ENCODE data around the gene MAGT1.
"Not testable (repeated sequence)": the region's sequence is repeated elsewhere in the genome, so short reads cannot be mapped to it uniquely, and the experiment has no call there.

MAGT1 gene

DNA sequence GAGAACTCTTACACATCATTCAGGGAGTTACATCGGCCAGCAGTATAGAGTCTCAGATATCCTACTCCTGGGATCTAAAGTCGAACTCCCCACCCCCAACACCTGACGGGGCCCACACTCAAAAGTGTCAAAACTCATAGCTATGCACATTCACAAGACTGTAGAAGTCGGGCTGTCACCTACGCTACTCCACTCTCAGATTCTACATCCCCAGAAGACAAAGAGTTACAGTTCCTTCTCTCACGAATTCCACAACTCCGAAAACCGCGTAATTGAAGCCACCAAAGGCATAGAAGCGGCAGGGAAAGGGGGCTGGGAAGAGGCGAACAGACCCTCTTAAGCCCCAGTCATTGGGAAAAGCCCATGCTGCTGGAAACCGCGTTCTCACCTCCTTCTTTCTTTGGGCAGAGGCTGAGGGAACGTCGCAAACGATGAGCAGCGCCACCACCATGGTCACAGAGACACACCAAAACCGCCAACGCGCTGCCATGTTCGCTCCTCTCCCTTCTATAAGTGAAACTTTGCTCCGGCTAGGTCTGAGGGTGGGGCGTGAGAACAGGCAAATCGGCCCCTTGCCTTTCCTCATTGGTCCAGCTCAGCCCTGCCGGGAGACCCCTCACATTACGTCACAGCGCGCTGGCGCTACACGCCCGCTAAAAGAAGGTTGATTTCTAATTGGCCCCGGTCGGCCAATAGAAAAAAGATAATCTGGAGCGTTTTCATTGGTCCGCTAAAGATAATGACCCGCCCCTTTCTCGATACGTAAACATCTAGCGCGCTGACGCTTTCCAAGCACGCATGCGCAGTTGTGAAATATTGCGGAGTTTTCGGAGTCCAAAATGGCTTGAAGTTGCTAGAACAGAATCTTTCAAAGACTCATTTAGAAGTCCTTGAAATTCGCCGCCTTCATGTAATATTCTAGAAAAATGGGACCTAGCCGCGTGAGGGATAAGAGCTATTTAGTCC, at the start of gene MAGT1:
MAGT1 (minus strand) TSS at position 515 of the 966 bp plus-strand sequence; CDS start at position 490, 25 bp downstream.
- peak; percentile 64 to 70 for DNase-seq (ENCODE audit: low read depth in 2 of 2)

DNA sequence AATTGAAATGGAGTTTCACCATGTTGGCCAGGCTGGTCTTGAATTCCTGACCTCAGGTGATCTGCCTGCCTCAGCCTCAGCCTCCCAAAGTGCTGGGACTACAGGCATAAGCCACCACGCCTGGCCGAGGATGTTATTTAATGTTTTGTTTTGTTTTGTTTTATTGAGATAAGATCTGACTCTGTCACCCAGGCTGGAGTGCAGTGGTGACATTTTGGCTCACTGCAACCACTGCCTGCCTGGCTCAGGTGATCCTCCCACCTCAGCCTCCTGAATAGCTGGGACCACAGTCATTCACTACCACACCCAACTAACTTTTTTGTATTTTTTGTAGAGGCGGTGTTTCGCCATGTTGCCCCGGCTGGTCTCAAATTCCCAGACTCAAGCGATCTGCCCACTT, 49.8 kb upstream of the MAGT1 start:
- not testable (repeated sequence) for DNase-seq (ENCODE audit: low read depth in 2 of 2)

DNA sequence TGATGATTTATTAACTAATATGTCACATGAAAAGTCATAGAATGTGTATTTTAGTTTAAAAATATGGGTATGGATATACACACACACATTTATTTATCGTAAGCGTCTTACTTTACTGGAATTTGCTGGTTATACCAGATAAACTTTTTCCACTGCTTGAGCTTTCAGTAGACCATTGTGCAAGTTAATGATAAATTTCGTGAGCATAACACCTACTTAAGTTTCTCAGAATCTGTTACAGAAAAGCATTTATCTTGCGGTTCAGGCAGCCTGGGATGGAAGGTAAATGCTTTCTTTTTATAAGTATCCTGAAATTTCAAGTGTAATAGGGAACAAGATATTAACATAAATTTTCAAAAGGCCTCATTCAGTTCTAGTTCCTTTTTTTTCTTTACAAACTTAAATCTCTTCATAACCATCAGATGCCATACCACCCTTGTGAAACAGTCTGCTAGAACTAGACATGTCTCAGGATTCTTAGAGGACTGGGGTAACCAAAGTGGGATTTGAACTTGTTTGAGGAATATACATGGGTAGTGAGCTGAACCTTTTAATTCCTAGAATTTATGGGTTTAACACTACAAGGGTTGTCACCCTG, 42.9 kb upstream of the MAGT1 start:
- DNase-seq (ENCODE audit: low read depth in 2 of 2) = no peak

DNA sequence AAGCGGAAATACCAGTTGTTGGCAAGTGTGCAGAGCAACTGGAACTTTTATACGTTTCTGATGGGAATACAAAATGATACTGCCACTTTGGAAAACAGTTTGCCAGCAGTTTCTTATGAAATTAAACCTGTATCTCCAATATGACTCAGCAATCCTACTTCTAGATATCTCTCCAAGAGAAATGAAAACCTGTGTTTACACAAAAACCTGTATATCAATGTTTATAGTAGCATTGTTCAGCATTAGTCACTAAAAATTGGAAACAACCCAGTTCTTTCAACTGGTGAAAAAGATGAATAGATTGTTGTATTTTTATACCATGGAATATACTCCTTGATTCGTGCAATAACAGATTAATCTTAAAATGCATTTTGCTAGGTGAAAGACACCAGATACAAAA, 42.1 kb upstream of the MAGT1 start:
- DNase-seq (ENCODE audit: low read depth in 2 of 2) = no peak

DNA sequence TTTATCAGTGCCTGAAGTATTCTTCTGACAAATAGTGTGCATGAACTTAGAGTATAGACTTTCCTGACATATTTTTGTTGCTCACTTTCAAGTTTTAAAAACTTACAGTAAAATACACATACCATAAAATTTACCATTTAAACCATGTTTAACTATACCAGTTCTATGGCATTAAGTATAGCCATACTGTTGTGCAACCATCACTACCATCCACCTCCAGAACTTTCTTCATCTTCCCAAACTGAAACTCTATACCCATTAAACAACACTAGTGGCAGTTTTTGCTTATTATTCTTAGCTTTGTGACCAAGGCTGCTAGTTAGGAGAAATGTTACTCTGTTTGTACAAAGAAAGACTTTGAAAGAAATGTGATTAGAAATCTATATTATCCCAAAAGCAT, 41.1 kb upstream of the MAGT1 start:
- no peak for DNase-seq (ENCODE audit: low read depth in 2 of 2)

DNA sequence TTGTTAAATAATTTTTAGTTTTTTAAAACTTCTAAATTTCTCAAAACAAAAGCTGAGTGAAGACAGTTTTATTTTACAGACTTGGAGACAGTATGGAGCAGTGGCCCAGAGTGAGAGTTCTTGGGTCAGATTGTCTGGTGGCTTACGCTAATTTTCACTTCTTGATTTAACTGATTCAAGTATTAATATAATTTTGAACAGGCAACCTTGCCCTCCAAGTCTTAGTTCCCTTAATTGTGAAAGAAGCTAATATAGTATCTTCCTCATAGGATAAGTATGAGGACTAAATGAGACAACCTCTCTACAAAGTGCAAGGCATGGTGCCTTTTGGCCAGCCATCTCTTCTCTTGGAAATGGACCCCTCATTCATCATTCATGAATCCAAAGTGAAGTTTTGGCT, 40.7 kb upstream of the MAGT1 start:
- no peak for DNase-seq (ENCODE audit: low read depth in 2 of 2)

DNA sequence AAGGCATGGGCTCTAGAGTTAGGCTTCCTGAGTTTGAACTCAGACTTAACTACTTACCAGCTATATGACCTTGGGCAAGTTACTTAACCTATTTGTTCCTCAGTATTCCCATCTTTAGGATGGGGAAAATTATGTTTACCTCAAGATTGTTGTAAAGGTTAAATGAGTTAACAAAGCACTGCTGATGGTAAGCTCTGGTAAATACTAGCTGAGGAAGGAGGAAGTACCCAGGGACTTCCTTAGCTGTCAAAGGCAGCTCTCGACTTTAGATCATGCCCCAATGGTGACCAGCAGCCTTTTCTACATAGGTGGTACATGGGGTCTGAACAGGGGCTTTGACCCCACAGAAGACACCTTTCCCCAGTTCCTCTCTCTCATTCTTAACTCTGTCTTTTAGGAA, 35.3 kb upstream of the MAGT1 start:
- DNase-seq (ENCODE audit: low read depth in 2 of 2) = no peak

DNA sequence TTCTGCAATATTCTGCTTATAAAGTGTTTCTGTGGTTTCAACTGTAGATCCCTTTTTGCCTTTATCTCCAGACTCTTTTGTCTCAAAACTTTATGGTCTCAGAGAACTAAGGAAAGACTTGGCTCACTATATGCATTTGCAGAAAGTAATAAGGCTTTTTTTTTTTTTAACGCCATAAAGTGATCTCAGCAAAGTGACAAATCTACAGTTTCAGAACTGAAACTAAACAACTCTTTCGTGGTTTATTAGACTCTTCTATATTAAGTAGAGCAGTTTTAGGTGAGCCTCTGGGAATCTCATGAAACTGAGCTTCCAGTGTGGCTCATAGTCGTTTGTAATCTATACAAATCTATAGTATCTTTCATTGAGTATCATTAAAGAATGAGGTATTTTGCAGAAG, 30.5 kb upstream of the MAGT1 start:
- DNase-seq (ENCODE audit: low read depth in 2 of 2) = no peak

DNA sequence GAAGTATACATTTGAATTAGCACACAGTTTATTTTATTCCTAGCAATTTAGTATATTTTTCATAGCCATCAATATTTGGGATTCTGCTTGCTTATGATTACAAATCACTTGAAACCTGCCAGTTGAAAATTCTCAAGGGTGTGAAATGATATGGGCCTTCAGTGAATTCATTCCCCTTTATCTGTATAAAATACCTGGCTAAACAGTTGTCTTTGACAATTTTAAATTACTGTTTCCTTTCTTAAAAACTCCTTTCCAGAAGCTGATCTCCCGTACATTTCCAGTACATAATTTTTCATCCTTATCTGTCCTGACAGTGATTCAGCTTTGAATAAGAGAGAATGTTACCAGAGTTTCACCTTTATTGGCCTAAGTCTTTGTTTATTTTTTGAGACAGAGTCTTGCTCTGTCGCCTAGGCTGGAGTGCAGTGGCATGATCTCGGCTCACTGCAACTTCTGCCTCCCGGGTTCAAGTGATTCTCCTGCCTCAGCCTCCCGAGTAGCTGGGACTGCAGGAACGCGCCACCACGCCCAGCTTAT, 29.2 kb upstream of the MAGT1 start:
- DNase-seq (ENCODE audit: low read depth in 2 of 2) = no peak

DNA sequence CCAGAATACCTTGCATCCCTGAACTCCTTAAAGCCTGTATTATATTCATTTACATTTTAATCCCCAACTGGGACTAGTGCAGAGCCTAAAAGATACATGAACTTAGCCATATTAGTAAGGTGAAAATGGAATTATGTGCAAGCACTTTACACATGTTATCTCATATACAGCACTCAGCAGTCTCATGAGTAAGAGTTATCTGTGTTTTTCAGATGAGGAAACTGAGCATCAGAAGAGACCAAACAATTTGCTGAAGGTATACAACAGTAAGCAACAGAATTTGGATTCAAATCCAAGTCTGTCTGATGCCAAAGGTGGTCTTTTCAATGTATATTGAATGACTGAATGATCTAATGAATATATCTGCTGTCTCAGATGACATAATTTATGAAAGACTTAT, 27.6 kb upstream of the MAGT1 start:
- no peak for DNase-seq (ENCODE audit: low read depth in 2 of 2)

DNA sequence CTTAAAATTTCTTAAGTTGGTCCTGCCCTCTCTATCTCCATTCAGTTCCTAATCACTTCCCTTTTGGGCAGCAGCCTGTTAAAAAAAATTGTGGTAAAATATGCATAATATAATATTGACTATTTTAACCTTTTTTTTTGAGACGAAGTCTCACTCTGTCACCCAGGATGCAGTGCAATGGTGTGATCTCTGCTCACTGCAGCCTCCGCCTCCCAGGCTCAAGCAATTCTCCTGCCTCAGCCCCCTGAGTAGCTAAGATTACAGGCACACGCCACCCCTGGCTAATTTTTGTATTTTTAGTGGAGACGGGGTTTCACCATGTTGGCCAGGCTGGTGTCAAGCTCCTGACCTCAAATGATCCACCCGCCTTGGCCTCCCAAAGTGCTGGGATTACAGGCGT, 24.1 kb upstream of the MAGT1 start:
- DNase-seq (ENCODE audit: low read depth in 2 of 2) = not testable (repeated sequence)

DNA sequence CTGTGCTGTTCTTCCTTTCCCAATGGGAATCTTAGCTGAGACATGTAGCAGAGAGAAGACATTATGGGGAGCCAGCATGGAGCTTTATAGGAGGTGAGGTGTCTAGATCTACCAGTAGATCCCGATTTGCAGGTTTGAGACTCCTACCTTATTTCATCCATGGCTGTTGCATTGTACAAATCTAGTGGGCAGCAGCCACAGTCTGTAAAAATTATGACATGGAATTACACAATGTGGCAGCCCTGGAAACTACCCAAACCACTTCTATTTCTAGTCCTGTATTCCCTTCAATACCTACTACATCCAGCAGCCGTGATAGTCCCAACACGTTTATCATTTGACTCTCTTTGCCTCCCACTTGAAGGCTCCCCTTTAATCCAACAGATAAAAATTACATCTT, 23.3 kb upstream of the MAGT1 start:
- DNase-seq (ENCODE audit: low read depth in 2 of 2) = no peak

DNA sequence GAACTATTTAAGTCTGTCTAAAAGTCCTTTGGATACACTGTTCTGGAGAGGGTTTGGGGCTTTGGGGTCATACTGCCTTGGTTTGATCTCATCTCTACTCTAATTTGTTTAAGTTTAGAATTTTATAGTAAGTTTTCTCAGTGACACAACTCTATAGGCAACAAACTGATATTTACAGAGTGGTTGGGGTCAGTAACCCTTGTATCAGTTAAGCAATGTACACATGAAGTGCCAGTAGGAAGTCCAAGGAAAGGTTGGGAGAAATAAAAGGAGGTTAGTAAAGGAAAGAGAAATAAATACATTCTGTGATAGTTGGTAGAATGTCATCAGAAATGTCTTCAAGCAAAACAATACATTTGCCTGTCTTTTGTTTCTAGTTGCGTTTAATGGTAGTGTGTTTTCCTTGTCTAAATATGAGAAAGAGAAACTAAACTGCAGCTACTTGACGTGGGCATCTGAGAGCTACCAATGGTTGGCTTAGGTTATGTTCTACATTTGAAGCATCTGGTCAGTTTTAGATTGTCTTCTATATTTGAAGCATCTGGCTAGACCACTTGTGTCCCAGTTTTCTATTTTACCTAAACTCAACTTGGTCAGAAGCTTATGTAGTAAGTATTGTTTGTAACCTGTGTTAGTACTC, 22.2 kb upstream of the MAGT1 start:
- DNase-seq (ENCODE audit: low read depth in 2 of 2) = no peak

DNA sequence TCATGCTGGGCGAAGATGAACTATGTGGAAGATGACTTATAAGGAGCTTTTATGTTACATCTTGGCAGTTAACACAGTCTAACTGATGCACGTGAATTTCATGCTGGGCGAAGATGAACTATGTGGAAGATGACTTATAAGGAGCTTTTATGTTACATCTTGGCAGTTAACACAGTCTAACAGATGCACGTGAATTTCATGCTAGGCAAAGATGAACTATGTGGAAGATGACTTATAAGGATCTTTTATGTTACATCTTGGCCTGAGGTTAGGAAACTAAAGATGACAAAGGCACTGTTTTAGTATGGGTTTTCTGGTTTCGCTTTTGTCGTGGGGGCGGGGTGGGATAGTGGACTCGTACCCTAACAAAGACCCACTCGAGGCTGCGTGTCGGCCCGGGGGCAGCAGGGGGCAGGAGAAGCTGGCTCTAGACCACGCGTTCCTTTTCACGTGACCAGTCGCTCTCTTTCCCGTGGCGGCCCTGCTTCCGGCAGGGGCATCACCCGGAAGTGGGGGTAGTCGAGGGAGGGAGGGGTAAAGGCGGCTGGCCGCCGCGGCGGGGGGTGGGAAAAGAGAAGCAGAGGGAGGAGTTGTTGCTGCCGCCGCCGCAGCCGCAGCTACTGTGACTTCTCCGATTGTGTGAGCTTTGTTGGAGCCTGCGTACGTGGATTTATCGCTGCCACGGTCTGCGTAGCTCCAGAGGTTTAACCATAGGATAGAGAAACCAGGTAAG, 15.0 kb upstream of the MAGT1 start, which contains the start of gene ATP7A:
ATP7A (plus strand) TSS at position 586 of the 733 bp plus-strand sequence. CDS start 60,949 bp downstream, outside the sequence.
- DNase-seq (ENCODE audit: low read depth in 2 of 2) = peak; percentile 73 to 75

DNA sequence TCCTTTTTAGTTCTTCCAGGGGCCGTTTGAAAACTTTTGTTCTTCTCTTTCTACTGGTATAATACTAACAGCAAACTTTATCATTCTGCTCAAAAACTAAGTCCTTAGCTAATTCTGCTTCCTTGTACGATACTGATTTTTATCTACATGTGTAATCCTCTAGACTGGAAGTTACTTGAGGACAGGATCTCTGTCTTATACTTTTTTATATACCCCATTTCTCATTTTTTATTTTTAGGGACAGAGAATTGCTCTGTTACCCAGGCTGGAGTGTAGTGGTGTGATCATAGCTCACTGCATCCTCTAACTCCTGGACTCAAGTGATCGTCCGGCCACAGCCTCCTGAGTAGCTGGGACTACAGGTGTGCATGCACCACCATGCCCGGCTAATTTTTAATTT, 6.3 kb upstream of the MAGT1 start:
- no peak for DNase-seq (ENCODE audit: low read depth in 2 of 2)

DNA sequence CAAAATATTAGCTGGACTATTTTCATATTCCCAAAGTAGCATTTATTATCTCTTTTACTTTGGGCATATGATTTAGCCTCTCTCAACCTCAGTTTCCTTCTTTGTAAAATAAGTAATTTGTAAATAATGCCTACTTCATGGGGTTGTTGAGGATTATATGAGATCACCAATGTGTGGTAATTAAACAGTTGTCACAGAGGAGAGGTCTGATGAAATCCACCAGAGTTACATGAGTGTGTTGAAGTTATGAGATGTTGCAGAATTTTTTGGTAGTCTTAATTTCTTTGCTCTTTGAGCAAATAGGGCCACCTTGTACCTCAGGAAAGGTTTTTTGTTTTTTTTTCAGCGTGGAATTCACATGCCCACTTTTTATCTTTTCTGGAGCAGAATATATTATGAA, 5.5 kb upstream of the MAGT1 start:
- no peak for DNase-seq (ENCODE audit: low read depth in 2 of 2)

DNA sequence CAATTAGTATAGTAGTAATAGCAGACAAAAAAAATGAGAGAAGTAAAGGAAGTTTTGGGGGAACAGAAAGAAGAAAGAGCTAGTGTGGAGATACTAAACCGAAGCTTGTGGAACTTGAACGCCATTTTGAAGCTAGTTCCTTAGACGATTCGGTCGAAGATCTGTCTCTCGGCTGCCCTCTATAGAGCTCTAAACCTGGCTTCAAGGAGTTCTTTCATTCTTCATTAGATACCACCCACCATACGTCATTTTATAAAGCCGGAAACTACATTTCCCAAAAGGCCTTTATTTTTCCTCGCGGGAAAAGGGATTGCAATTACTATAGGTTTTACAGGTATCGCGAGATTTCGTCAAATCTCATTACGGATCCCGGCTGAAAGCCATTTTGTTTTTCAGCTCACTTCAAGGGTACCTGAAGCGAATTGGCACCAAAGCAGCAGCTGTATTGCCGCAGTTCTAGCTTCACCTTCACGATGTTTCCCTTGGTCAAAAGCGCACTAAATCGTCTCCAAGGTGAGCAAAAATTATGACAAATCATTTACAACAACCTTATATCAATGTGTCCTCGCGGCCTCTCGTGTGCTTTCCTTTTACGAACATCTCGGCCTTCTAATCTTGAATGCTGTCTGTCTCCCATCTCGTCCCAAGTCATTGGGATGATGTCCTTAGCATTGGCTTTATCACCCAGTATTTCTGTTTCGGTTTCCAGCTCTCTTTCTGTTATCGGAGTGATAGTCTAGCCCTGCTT, 4.0 kb upstream of the MAGT1 start, which contains the start of gene COX7B:
COX7B (plus strand) TSS at position 388 of the 748 bp plus-strand sequence; CDS start at position 474, 86 bp downstream.
- peak; percentile 9 to 22 for DNase-seq (ENCODE audit: low read depth in 2 of 2)

DNA sequence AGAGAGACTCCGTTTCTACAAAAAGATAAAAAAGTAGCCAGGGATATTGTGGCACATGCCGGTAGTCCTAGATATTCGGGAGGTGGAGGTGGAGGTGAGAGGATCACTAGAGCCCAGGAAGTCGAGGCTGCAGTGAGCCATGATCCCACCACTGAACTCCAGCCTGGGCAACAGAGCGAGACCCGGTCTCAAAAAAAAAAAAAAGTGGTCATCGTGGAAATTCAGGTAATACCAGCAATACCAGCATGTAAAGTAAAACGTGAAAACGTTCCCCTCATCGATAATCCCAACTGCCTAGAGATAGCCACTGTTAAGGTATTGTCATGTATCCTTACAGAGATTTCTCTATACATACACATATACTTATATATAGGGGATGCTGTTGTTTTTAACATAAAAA, 1.5 kb downstream of the MAGT1 start:
- DNase-seq (ENCODE audit: low read depth in 2 of 2) = no peak

DNA sequence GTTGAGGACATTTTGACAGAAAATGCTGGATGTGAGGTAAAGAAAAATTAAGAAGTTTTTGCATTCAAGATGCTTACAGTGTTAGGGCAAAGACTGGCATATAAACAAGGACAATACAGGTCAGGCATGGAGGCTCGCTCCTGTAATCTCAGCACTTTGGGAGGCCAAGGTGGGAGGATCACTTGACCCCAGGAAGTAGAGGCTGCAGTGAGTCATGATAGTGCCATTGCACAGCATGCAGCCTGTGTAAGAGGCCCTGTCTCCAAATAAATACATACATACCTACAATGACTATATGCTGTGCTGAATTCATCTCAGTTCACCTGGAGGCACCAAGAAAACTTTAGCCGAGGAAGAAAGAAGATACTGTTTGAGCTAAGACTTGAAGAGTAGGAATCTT, 2.3 kb downstream of the MAGT1 start:
- DNase-seq (ENCODE audit: low read depth in 2 of 2) = no peak

DNA sequence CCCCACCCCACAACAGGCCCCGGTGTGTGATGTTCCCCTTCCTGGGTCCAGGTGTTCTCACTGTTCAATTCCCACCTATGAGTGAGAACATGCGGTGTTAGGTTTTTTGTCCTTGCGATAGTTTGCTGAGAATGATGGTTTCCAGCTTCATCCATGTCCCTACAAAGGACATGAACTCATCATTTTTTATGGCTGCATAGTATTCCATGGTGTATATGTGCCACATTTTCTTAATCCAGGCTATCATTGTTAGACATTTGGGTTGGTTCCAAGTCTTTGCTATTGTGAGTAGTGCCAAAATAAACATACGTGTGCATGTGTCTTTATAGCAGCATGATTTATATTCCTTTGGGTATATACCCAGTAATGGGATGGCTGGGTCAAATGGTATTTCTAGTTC, 13.8 kb downstream of the MAGT1 start:
- not testable (repeated sequence) for DNase-seq (ENCODE audit: low read depth in 2 of 2)

DNA sequence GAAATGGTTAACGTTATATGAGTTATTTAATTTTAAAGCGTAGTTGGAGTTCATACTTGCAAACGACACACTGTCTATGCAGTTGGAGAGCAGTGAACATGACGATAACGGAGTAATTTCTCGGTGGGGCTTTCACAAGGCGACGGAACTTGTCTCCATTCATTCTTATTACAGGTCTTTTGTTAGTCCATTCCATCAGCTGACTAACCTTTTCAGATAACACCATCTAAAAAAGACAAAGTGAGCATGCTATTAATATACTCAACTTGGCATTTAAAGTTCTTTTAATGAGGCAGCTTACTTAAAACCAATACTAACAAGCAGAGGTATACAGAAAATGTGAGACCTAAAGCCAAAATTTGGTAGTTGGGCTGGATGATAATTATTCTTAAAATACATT, 19.9 kb downstream of the MAGT1 start:
- DNase-seq (ENCODE audit: low read depth in 2 of 2) = no peak
